ENCODE data around the gene RAP1GDS1.

DNA sequence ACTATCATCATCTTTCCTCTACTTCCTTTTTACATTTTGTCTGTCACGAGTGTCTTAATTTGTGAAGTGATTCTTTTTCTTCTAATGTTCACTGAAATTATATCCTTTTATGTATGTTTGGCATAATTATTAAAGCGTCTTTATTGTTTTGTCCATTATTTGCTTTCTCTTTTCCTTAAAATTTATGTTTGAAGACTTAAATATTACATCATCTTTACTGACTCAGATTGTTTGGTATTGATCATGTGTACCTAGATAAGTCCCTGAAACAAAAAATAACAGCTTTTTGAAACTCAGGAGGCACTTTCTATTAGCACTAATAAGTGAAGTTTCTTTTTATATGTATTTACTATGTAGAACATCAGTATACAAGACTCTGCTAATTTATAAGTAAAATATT lies 120.1 kb downstream of the RAP1GDS1 start:
- TF ChIP-seq, protein P1, sequence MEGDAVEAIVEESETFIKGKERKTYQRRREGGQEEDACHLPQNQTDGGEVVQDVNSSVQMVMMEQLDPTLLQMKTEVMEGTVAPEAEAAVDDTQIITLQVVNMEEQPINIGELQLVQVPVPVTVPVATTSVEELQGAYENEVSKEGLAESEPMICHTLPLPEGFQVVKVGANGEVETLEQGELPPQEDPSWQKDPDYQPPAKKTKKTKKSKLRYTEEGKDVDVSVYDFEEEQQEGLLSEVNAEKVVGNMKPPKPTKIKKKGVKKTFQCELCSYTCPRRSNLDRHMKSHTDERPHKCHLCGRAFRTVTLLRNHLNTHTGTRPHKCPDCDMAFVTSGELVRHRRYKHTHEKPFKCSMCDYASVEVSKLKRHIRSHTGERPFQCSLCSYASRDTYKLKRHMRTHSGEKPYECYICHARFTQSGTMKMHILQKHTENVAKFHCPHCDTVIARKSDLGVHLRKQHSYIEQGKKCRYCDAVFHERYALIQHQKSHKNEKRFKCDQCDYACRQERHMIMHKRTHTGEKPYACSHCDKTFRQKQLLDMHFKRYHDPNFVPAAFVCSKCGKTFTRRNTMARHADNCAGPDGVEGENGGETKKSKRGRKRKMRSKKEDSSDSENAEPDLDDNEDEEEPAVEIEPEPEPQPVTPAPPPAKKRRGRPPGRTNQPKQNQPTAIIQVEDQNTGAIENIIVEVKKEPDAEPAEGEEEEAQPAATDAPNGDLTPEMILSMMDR (IDR thresholded peaks at IDR 0.05): no peak
- no peak for TF ChIP-seq POLR2A (IDR thresholded peaks at IDR 0.05)

Data from Peyer's patch (tissue), 4 donors.